HCT116 (cell line): ENCODE measurements around the gene HPD. TPM values are rescaled to one million over a fixed set of nuclear protein-coding genes. Genes with fewer than 3 reads are reported as not detected.

Source experiments
- ATAC-seq: fragments of 200-7000 bp; cut with Tn5 transposase; 2 replicates; pipeline ENCODE4 v1.9.1; 2020; ENCODE audit warnings: mild to moderate bottlenecking, moderate library complexity
- BruUV-seq: library from RNA; stranded (reverse); fragments of 400-500 nt; replicated peaks from 2 replicates; lab custom pipeline; 2021; lab: Mats Ljungman, UMichigan
- CTCF ChIA-PET: fragments of 300-600 bp; sonication (Branson Sonifier 250); formaldehyde crosslinking; loops from one replicate; lab custom pipeline; 2021; ENCODE audit warnings: antibody characterized with exemption; lab: Charles Lee
- POLR2A ChIA-PET: fragments of 300-600, 350-600 bp; sonication (Branson Sonifier 250); formaldehyde crosslinking; loops from one replicate; lab custom pipeline; 2021; ENCODE audit warnings: antibody characterized with exemption; lab: Charles Lee
- RAD21 ChIA-PET, 2 experiments: fragments of 300-600 bp; sonication (Branson Sonifier 250); formaldehyde crosslinking; loops; one replicate each; lab custom pipeline; 2023; ENCODE audit warnings: low total read pairs in 2 of 2; ENCODE audit not compliant: uncharacterized antibody in 2 of 2, unreplicated experiment in 2 of 2, low non-redundant PET in 1 of 2; lab: Charles Lee
- DNase-seq: peaks from one replicate; pipeline ENCODE4 v3.0.0-alpha.2; 2010; ENCODE audit warnings: low read depth, low spot score
- H2AFZ ChIP-seq: fragments of 200-600 bp; shearing (Covaris generic), sonication (generic); 2 replicates; pipeline ENCODE4 v1.6.1; 2017; ENCODE audit warnings: low read depth, mixed run types, mixed read lengths, antibody characterized with exemption, low read length; ENCODE audit not compliant: poor library complexity, severe bottlenecking
- H3K27ac ChIP-seq: 2 replicates; pipeline ENCODE4 v1.5.1; 2012; ENCODE audit warnings: low read depth, low read length
- H3K27me3 ChIP-seq: fragments of 200-600 bp; sonication (generic); 2 replicates; pipeline ENCODE4 v1.6.1; 2016; ENCODE audit warnings: mixed run types, low read length, mixed read lengths; ENCODE audit not compliant: insufficient read depth
- H3K36me3 ChIP-seq, 2 experiments: fragments of 200-500 bp in 1 of 2; fragments of 200-600 bp in 1 of 2; sonication (Bioruptor generic) in 1 of 2; sonication (generic) in 1 of 2; 2 replicates each; pipeline versions ENCODE4 v1.5.1 to v1.6.1; 2014 to 2016; ENCODE audit warnings: low read length in 2 of 2, inconsistent platforms in 1 of 2, mixed read lengths in 1 of 2, mixed run types in 1 of 2; ENCODE audit not compliant: insufficient read depth in 2 of 2, control insufficient read depth in 1 of 2
- H3K4me1 ChIP-seq, 2 experiments: fragments of 200-600 bp in 1 of 2; sonication (generic) in 1 of 2; 2 replicates each; pipeline versions ENCODE4 v1.5.1 to v1.6.1; 2012 to 2017; ENCODE audit warnings: low read length in 2 of 2, inconsistent platforms in 1 of 2, mild to moderate bottlenecking in 1 of 2, mixed read lengths in 1 of 2, mixed run types in 1 of 2, moderate library complexity in 1 of 2; ENCODE audit not compliant: insufficient read depth in 2 of 2, control insufficient read depth in 1 of 2
- H3K4me2 ChIP-seq: fragments of 200-600 bp; sonication (generic); 2 replicates; pipeline ENCODE4 v1.6.1; 2017; ENCODE audit warnings: mixed run types, low read length, mixed read lengths
- H3K4me3 ChIP-seq, 2 experiments: fragments of 200-600 bp in 1 of 2; sonication (generic) in 1 of 2; replicated peaks in 1 of 2; 2 replicates each; pipeline ENCODE4 v1.5.1; 2011 to 2016; ENCODE audit warnings: low read length in 2 of 2, control low read depth in 1 of 2, low read depth in 1 of 2, mild to moderate bottlenecking in 1 of 2, mixed read lengths in 1 of 2, mixed run types in 1 of 2
- H3K79me2 ChIP-seq: fragments of 200-600 bp; sonication (generic); 2 replicates; pipeline ENCODE4 v1.6.1; 2017; ENCODE audit warnings: mild to moderate bottlenecking, mixed run types, low read length, moderate library complexity, mixed read lengths; ENCODE audit not compliant: insufficient read depth
- H3K9ac ChIP-seq: fragments of 200-600 bp; sonication (generic); 2 replicates; pipeline ENCODE4 v1.6.1; 2016; ENCODE audit warnings: low read length, mixed read lengths
- H3K9me2 ChIP-seq: fragments of 200-600 bp; sonication (generic), shearing (Covaris generic); 2 replicates; pipeline ENCODE4 v1.6.1; 2017; ENCODE audit warnings: mixed run types, mild to moderate bottlenecking, moderate library complexity; ENCODE audit not compliant: insufficient read depth
- H3K9me3 ChIP-seq, 2 experiments: fragments of 200-500 bp in 1 of 2; fragments of 200-600 bp in 1 of 2; sonication (Bioruptor generic) in 1 of 2; sonication (generic) in 1 of 2; 2 replicates each; pipeline ENCODE4 v1.6.1; 2014 to 2017; ENCODE audit warnings: low read length in 2 of 2, mixed read lengths in 2 of 2, inconsistent platforms in 1 of 2, low read depth in 1 of 2, mild to moderate bottlenecking in 1 of 2, mixed run types in 1 of 2, moderate library complexity in 1 of 2; ENCODE audit not compliant: control insufficient read depth in 1 of 2, insufficient read depth in 1 of 2
- H4K20me1 ChIP-seq: fragments of 200-600 bp; sonication (generic), shearing (Covaris generic); 2 replicates; pipeline ENCODE4 v1.6.1; 2017; ENCODE audit warnings: mixed run types, mild to moderate bottlenecking, moderate library complexity; ENCODE audit not compliant: insufficient read depth
- CBX3 ChIP-seq: IDR thresholded peaks from 2 replicates; pipeline ENCODE4 v1.6.1; 2012; ENCODE audit warnings: low read depth
- intact Hi-C: fragments of 100-400 bp; cut with micrococcal nuclease; formaldehyde crosslinking; loops from 2 replicates; pipeline ENCODE4 v1.10.0; 2022
- total RNA-seq: library from RNA; stranded (reverse); gene quantifications from one replicate; pipeline ENCODE4 v1.2.1, GENCODE V29; 2021; ENCODE audit not compliant: unreplicated experiment
- TF ChIP-seq, protein P1 (sequence below): IDR thresholded peaks from 2 replicates; pipeline ENCODE4 v1.6.1; 2011; ENCODE audit warnings: mild to moderate bottlenecking, low read length, moderate library complexity; ENCODE audit not compliant: insufficient replicate concordance; ENCODE audit errors: extremely low read depth
- TF ChIP-seq, protein P2 (sequence below), 3 experiments: fragments of 200-600 bp in 1 of 3; sonication (generic) in 1 of 3; IDR thresholded peaks in 2 of 3; conservative IDR thresholded peaks in 1 of 3; 2 replicates each; pipeline ENCODE4 v1.5.1; 2012 to 2017; ENCODE audit warnings: low read depth in 2 of 3, low read length in 2 of 3, antibody characterized with exemption in 1 of 3, borderline replicate concordance in 1 of 3, control low read depth in 1 of 3, mild to moderate bottlenecking in 1 of 3, mixed read lengths in 1 of 3, mixed run types in 1 of 3, moderate library complexity in 1 of 3; ENCODE audit not compliant: insufficient read depth in 1 of 3

Gene HPD
- total RNA-seq, 1 experiment from 2014 or later, result 1.1 TPM

DNA sequence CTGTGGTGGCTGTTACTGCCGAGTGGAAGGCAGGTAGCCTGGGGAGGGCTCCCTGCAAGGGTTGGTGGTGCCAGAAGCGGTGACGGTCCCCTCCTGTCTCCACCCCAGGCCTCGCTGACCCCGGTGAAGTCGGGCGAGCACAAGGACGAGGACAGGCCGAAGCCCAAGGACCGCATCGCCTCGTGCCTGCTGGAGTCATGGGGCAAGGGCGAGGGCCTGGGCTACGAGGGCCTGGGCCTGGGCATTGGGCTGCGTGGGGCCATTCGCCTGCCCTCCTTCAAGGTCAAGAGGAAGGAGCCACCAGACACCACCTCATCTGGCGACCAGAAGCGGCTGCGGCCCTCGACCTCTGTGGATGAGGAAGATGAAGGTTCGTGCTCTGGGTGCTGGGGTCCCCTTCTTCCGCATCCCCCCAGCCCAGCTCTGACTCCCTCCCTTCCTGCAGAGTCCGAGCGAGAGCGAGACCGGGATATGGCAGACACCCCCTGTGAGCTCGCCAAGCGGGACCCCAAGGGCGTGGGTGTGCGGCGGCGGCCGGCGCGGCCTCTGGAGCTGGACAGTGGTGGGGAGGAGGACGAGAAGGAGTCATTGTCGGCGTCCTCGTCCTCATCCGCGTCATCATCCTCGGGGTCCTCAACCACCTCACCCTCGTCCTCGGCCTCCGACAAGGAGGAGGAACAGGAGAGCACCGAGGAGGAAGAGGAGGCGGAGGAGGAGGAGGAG is 41.6 kb downstream of the HPD start:
- POLR2A ChIA-PET, result no interaction called here
- Histone ChIP-seq H3K4me1 (peaks cover 0 to 11% of the 10 kb centered on the region in 2 experiments; a peak in 2 of 4 replicates), H3K27ac (no peak overlapping the region), H3K9ac (no peak overlapping the region), H3K4me2 (no peak overlapping the region), H2AFZ (no peak overlapping the region), H3K36me3 (peaks cover 30 to 33% of the 10 kb centered on the region in 2 experiments; a peak in 3 of 4 replicates), H3K9me3 (no peaks in the 10 kb centered on the region), H3K9me2 (no peaks in the 10 kb centered on the region), H3K79me2 (peaks cover 36% of the 10 kb centered on the region), H3K4me3 (no peak overlapping the region), H4K20me1 (no peaks in the 10 kb centered on the region), H3K27me3 (no peaks in the 10 kb centered on the region)
- intact Hi-C loops, result no loop called here
- no peak for ATAC-seq
- TSS peak; percentile 23 for BruUV-seq
- CTCF ChIA-PET, result no interaction called here
- RAD21 ChIA-PET, result no interaction called here
- no peak for DNase-seq
- TF ChIP-seq, protein P1, sequence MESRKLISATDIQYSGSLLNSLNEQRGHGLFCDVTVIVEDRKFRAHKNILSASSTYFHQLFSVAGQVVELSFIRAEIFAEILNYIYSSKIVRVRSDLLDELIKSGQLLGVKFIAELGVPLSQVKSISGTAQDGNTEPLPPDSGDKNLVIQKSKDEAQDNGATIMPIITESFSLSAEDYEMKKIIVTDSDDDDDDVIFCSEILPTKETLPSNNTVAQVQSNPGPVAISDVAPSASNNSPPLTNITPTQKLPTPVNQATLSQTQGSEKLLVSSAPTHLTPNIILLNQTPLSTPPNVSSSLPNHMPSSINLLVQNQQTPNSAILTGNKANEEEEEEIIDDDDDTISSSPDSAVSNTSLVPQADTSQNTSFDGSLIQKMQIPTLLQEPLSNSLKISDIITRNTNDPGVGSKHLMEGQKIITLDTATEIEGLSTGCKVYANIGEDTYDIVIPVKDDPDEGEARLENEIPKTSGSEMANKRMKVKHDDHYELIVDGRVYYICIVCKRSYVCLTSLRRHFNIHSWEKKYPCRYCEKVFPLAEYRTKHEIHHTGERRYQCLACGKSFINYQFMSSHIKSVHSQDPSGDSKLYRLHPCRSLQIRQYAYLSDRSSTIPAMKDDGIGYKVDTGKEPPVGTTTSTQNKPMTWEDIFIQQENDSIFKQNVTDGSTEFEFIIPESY, result no peak
- TF ChIP-seq, protein P2, sequence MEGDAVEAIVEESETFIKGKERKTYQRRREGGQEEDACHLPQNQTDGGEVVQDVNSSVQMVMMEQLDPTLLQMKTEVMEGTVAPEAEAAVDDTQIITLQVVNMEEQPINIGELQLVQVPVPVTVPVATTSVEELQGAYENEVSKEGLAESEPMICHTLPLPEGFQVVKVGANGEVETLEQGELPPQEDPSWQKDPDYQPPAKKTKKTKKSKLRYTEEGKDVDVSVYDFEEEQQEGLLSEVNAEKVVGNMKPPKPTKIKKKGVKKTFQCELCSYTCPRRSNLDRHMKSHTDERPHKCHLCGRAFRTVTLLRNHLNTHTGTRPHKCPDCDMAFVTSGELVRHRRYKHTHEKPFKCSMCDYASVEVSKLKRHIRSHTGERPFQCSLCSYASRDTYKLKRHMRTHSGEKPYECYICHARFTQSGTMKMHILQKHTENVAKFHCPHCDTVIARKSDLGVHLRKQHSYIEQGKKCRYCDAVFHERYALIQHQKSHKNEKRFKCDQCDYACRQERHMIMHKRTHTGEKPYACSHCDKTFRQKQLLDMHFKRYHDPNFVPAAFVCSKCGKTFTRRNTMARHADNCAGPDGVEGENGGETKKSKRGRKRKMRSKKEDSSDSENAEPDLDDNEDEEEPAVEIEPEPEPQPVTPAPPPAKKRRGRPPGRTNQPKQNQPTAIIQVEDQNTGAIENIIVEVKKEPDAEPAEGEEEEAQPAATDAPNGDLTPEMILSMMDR (IDR thresholded peaks at IDR 0.05 in 2 of 3, conservative IDR thresholded peaks at IDR 0.05 in 1 of 3; ENCODE audit: borderline replicate concordance in 1 of 3, insufficient read depth in 1 of 3, low read depth in 2 of 3, low read length in 2 of 3), result no peak
- TF ChIP-seq CBX3, result no peak
